GM20431 (cell line): ENCODE measurements around the gene KLF11.

Experiments used
- in situ Hi-C: fragments of 300-500 bp; cut with MseI, MboI; formaldehyde crosslinking; loops from one replicate; pipeline ENCODE4 v1.15.0; 2020; ENCODE audit warnings: low sequenced_read_pairs; ENCODE audit not compliant: unreplicated experiment

Gene KLF11

DNA sequence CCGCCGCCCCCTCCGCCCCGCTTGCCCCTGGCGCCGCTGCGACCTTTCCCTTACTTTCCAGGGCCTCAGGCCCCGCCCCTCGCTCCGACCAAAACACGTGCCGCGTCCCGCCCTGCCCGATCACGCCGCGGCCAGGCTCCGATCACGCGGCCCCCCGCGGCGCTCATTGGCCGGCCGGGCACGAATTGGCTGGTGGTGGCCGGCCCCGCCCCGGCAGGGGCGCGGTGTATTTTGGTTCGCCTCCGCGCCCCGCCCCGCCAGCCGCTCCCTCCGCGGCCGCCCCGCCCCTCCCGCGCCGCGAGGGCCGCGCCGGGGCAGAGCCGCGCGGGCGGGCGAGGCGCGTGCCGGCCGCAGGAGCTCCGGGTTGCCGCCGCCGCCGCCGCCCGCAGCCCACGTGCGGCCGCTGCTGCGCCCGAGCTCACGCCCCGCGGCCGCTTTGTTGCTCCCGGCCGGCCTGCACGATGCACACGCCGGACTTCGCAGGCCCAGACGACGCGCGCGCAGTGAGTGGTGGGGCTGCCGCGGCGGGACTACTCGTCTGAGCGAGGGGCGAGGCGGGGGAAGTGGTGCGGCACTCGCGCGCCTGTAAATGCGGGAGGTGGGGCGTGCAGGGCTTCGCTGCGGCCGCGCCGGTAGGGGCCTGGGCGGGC is at the start of gene KLF11:
Gene KLF11, plus strand, starts transcription at position 295 of the 650 bp plus-strand sequence. Its CDS starts 167 bp downstream, at position 462.
- in situ Hi-C loops, result loop anchor here (10.0 kb wide), 1 partner anchor 229 kb away; no protein-coding TSS in a partner anchor

DNA sequence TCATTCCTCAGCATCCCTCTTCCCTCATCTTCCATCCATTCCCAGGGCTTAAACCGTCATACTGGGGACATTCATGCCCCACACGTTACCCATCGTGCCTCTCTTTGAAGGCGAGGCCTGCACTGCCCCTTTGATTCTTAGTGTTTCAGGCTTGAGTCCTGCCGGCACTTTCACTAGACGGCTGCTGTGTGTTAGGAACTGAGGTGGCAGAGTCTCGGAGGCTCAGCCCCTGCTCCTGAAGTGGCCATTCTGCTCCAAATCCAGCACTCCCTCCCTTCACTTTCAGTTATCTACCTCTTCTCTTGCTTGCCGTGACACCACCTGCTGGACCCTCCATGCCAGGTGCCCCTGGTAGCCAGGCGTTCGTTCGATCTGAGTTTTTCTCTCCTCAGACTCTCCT is 48.9 kb upstream of the KLF11 start:
- in situ Hi-C loops, result no loop called here

DNA sequence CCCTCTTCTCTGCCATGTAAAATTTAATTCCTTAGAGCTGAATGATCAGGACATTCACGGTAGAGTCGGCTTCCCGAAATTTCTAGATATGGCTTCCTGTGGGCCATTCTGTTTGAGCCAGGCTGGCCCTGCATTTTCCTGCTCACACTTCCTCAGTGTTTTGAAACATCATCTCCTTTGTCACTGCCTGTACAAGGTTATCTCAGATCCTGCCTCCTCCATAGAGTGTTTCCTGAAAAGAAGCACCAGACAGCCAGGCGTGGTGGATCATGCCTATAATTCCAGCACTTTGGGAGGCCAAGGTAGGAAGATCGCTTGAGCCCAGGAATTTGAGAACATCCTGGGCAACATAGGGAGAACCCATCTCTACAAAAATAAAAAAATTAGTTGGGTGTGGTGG is 48.3 kb upstream of the KLF11 start:
- in situ Hi-C loops, result no loop called here

DNA sequence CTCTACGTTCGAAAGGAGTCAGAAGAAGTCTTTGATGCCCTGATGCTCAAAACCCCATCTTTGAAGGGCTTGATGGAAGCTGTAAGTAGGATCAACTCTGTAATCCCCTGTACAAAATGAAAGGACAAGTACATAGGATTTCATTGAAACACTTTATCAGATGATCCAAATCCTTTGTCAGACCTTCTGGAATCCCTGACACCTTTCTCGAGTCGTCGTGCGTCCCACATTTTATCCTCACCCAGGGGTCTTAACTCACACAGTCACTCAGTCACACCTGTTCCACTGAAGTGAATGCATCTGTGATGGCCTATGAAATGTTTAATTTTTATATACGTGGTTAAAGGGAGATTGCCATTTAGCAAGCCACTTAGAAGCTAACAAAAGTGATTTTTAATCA is 47.0 kb upstream of the KLF11 start:
- in situ Hi-C loops, result no loop called here

DNA sequence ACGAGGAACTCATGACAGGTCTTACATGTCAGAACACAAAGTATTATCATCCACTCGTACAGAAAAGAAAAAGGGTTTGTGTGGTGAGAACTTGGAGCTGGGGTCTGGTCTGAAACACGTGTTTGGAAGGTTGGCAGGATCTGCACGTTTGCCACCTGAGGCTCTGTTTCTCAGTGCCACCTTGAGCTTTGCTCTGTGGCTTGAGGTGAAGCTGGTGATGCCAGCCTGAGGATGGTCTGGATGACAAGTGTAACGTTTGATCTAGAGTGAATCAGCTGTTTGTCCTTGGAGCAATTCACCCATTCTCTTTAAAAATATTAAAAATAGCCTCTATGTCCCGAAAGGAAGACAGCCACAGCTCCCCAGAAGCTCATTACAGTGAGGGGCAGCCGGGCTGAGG is 45.4 kb upstream of the KLF11 start:
- in situ Hi-C loops, result no loop called here

DNA sequence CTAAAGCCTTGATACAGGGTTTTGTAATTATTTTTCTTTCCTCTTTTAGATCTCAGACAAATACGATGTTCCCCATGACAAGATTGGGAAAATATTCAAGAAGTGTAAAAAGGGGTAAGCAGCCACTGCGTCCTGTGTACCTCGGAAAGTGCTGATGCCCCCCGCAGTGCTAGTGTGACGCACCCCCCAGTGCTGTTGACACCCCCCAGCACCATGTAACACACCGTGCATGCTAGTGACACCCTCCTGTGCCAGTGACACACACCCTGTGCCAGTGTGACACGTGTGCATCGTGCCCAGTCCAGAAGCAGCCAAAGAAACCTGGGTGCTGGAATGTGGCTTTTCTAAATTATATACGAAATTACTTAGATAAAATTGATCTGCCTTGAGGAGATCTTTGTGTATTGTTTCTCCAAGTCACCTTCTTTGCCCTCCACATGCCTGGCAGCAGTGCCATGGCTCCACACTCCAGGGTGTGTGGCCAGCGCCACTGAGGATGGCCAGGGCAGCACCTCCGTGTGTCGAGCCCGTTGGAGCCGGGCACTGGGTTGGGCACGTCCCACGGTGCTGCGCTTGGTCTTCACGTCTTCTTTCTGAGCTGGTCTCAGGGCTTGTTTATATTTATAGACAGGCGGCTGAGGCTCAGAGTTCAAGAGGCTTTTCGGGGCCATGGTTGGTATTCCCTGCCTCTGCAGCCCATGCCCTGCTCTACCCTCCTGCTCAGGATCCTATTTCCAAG is 44.3 kb upstream of the KLF11 start:
- in situ Hi-C loops, result no loop called here

DNA sequence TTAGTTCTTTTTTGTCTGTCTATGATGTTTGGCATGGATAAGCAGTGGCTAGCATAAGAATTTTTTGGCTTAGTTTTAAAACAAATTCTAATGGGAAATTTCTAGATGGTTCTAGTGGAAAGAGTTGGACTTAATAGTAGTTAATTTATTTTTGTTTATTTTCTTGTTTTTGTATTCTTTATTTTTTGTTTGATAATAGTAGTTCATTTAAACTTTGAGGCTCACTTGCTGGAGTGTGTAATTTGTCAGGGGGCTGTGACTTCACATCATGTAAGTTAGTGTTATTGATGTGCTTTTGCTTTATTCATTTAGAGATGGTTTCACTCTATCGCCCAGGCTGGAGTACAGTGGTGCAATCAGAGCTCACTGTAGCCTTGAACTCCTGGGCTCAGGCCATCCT is 43.7 kb upstream of the KLF11 start:
- in situ Hi-C loops, result no loop called here

DNA sequence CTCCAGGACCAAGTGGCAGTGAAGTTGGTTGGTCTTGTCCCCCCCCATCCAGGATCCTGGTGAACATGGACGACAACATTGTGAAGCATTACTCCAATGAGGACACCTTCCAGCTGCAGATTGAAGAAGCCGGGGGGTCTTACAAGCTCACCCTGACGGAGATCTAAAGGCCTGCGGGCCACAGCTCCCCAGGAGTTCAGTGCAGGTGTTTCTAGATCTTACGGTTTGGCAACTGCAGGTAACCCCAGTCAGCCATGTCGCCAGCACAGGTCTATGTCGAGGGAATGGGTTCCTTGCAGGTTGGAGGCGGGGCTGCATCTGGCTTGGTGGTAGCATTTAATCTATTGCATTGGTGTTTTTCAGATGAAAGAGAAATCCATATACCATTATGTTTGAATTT is 42.8 kb upstream of the KLF11 start:
- in situ Hi-C loops, result no loop called here

DNA sequence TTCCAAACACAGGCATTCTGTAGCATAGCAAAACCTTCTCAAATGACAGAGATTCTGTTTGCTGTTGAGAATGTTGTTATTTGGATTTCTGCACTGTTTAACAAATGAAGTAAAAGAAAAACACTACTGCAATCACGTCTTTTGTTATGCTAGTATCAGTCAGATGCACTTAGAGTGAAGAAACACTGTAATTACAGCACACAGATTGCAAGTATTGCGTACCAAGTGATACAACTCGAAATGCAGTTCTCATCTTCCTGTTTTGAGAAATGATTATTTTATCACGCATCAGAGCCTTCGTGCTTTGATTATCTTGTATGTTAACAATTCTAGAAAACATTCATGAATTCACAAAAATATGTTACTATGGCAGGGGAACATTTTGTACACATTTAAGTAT is 41.8 kb upstream of the KLF11 start:
- in situ Hi-C loops, result no loop called here

DNA sequence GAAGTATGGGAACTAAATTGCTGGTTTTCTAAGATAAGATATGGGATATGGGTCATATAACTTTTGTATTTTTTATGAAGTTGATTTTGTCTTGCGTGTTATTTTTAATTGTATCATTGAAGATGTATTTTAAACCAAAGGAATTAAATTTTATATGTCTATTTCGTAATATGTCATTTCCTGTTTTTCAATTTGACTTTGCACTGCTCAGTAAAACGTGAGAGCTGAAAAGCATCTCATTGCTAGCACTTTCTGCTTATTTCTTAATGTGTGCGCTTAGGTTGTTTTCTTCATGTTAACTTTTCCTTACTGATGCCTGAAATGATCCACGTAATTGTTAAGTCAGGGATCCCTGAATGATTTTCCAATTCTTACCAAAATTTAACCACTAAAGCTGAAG is 41.2 kb upstream of the KLF11 start:
- in situ Hi-C loops, result no loop called here

DNA sequence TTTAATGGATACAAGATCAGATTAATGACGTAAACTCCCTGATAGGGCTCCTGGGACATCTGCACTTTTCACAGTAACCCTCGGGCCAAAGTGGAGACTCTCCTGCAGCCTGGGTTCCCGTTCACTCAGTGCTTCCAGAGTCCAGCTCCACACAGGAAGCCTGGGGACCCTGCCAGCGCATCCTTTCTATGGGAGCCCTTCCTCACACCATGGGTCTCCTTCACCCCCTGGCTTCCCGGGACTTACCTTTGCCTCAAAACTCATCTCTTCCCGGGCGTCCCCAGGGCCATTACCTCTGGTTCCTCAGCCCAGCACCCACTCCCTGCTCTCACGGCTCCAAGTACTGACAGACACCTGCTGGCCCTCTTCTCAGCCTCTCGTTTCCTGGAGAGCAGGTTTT is 40.7 kb upstream of the KLF11 start:
- in situ Hi-C loops, result no loop called here

DNA sequence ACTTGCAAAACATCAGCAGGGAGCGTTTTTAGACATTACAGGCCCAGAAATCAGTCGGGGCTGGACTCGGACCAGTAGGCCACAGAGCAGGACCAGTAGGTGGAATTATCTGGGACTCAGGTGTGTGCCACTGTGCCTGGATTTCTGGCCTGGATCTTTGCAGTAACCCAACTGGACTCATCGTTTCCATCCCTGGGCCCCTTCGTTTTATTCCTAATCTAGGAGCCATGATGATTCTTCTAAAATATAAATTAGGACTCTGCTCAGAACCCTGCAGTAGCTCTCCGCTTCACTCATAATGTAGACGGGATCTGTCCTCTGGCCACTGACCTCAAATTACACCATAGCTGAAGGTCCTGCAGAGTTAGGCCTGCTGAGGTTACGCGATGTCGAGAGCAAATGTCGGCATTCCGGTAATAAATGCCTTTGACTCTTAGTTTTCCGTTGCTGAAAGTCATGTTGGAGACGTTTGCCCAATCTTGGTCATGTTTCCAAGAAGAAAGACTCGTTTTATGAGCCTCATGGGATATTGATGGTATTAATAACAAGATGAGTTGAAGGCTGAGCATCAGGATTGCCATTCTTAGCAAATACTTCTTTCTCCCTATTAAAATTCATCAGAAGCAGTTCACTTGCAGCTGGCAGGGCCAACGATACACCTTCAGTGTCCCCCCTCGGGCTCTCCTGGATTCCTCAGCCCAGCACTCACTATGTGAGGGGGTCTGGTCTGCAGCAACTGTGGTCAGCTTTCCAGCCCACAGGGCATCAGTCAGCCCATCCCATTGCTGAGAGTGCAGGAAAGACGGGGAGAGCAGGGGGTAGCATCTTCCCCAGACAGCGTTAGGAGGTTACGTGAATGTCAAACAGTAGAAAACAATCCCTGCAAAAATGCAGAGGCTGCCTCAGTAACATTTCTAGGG is 39.9 kb upstream of the KLF11 start:
- in situ Hi-C loops, result no loop called here

DNA sequence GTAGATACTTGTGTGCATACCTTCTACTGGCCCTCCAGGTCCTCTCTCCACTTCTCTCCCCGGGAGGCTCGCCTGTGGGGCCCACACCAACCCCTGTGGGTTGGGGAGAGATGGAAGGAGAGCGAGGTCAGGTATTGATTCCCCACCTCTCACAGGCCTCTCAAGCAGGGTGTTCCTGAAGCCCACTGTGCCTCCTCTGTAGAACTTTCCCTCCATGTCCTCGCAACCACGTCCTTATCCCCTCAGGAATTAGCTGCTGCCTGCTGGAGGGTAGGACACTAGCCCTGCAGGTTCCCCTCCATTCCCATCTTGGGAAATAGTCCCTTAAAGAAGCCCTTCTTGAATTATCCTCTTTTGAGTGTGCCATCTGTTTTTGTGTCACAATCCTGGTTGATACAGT is 38.9 kb upstream of the KLF11 start:
- in situ Hi-C loops, result no loop called here

DNA sequence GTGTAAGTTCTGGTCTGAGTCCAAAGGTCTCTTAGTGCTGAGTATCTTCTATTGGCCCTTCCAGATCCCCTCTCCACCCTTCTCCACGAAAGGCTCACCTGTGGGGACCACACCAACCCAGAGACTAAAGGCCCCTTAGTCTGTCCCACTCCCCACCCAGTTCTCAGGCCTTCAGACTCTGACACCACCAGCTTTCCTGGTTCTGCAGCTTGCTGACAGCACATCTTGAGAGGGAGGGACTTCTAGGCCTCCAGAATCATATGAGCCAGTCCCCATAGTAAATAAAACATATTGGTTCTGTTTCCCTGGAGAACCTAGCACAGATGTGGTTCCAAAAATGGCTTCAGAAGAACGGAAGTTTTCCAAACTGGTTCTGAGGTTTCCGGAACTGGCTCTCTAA is 38.5 kb upstream of the KLF11 start:
- in situ Hi-C loops, result no loop called here

DNA sequence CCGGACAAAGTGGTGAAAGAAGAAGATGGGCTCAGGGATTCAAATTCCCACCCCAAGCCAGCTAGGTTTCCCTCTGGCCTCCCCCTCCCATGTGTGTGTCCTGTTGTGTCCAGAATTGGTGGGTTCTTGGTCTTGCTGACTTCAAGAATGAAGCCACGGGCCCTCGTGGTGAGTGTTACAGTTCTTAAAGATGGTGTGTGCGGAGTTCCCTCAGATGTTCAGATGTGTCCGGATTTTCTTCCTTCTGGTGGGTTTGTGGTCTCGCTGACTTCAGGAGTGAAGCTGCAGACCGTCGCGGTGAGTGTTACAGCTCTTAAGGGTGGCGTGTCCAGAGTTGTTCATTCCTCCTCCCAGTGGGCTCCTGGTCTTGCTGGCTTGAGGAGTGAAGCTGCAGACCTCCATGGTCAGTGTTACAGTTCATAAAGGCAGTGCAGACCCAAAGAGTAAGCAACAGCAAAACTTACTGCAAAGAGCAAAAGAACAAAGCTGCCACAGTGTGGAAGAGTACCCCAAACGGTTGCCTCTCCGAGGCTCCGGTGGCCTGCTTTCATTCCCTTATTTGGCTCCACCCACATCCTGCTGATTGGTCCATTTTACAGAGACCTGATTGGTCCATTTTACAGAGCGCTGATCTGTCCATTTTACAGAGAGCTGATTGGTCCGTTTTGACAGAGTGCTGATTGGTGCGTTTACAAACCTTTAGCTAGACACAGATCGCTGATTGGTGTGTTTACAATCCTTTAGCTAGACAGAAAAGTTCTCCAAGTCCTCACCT is 37.7 kb upstream of the KLF11 start:
- in situ Hi-C loops, result no loop called here

DNA sequence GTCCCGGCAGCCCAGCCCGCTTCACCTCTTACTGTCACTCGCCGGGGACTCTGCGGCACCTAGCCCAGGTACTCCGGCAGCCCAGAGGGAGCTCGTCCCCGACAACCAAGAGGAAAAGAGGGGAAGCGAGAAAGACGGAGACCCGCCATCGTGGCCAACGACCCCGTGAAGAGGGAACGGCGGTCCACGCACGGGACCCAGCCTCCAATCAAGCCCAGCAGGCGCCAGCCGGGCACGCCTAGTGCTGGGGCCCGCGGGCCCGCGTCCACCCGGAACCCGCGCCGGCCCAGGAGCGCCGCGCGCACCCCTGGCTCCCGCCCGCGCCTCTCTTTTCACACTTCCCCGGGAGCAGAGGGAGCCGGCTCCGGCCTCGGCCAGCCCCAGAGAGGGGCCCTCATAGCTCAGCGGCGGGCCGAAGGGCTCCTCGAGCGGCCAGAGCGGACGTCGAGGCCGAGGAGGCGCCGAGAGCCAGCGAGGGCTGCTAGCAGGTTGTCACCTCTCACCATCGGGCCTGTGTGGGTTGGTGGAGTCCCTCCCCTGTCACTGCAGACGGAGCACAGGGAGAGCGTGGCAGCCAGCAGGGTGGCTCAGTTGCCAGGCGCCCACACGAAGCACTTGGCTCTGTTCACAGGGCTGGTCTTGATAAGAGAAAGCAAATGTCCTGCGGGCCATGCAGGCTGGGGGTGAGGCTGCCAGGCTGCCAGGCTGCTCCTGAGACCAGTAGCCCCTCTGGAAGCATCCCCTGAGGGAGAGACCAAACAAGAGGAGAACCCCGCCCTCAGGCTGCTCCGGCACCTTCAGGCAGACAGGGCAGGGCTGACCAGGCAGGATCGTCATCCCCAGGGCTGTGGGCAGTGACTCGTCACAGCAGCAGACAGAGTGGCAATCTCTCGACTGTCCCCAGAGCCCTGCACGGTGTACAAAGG is 36.9 kb upstream of the KLF11 start:
- in situ Hi-C loops, result no loop called here

DNA sequence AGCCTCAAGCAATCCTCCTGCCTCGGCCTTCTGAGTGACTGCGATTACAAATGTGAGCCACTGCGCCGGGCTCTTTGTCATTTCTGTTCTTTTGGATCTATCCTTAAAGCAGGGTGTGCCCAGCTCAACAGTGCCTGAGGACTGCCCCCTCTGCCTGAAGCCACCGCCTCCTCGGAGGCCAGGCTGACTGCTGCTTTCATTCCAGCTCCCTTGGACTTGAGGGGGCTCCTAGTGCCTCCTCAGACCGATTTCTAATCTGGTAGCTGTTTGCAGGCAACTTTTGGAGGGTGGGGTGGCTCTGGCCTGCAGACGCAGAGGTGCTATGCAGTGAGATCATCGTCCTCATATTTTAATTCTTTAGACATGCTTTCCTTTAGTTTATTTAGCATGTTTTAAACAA is 35.9 kb upstream of the KLF11 start:
- in situ Hi-C loops, result no loop called here

DNA sequence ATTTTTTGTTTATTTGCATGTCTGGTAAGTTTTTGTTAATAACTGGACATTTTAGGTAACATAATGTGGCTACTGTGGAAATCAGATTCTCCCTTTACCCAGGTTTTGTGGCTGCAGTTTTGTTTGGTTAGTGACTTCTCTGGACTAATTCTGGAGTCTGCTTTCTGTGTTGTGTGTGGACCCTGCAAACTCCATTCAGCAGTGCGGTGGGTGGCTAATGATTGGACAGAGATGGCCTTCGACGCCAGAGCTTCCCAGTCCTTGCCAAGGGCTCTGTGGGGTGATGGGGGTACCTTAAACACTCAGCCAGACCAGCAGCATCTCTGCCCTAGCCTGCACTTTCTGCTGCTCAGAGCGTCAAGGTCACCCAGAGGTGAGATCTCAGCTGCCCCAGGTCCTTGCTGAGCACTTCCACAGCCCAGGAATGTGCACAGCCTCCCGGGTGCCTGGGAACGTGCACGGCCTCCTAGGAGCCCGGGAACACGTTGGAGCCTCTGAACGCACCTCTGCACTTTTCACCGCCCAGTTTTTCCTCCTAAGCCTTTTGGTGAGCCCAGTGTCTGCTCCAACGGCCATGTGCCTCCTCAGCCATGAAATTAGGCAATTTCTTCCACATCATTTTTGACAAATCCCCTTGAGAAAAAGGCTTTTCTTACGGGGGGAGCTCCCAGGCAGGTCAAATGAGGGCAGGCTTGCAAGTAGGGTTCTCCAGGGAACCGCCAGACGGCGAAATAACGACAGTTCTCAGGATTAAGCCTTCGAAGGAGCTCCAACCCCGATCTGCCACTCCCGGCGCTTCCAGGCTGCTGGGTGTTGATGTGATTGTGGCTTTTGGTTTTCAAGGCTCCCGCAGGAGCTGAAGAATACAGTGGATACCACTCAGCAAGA is 35.2 kb upstream of the KLF11 start:
- in situ Hi-C loops, result no loop called here
